IMR-90 (cell line): ENCODE results near the gene AKAP13.

ENCODE experiments used
- BHLHE40 ChIP-seq: fragments of 150-350 bp; IDR thresholded peaks from 2 replicates; pipeline ENCODE4 v1.6.1; 2016; ENCODE audit warnings: mild to moderate bottlenecking, low read depth, low read length
- CEBPB ChIP-seq: IDR thresholded peaks from 2 replicates; pipeline ENCODE4 v1.6.1; 2012; ENCODE audit warnings: low read depth, low read length, improper control_type of control experiment
- FOS ChIP-seq: fragments of 150-350 bp; IDR thresholded peaks from 2 replicates; pipeline ENCODE4 v1.6.1; 2016; ENCODE audit warnings: low read depth, low read length
- MAZ ChIP-seq: IDR thresholded peaks from 2 replicates; pipeline ENCODE4 v1.6.1; 2012; ENCODE audit warnings: low read depth, mild to moderate bottlenecking, low read length, improper control_type of control experiment, moderate library complexity, borderline replicate concordance
- MXI1 ChIP-seq: IDR thresholded peaks from 2 replicates; pipeline ENCODE4 v1.6.1; 2012; ENCODE audit warnings: low read depth, mild to moderate bottlenecking, low read length, moderate library complexity, borderline replicate concordance
- POLR2A ChIP-seq: IDR thresholded peaks from 2 replicates; pipeline ENCODE4 v1.6.1; 2012; ENCODE audit warnings: mild to moderate bottlenecking, low read depth, low read length
- RFX5 ChIP-seq: IDR thresholded peaks from 2 replicates; pipeline ENCODE4 v1.8.0; 2012; ENCODE audit warnings: low read depth, mild to moderate bottlenecking, low read length, moderate library complexity
- TF ChIP-seq, protein P1 (sequence below): conservative IDR thresholded peaks from 2 replicates; pipeline ENCODE4 v1.5.1; 2012; ENCODE audit warnings: mild to moderate bottlenecking, low read depth, low read length, improper control_type of control experiment
- TF ChIP-seq, protein P2 (sequence below): fragments of 150-350 bp; IDR thresholded peaks from 2 replicates; pipeline ENCODE4 v1.6.1; 2016; ENCODE audit warnings: low read depth, mild to moderate bottlenecking, low read length, moderate library complexity, borderline replicate concordance

DNA sequence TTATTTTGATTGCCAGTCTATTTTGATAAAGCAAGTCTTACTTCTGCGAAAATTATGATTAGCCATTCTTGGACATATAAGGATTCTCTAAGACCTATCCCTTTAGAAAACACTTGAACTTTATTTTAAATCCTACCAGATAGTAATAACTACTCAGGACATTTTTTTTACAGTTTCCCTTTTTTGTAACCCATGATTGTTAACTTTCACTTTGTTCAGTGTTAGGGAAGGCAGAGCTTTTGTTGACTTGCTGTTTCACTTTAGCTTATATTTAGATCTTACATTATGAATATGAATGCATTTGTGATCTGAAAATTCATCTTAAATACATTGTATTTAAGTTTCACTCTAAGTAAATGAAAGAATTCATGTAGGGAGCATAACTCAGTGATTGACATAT is 167.0 kb downstream of the AKAP13 start:
- no peak for TF ChIP-seq FOS
- TF ChIP-seq, protein P1, sequence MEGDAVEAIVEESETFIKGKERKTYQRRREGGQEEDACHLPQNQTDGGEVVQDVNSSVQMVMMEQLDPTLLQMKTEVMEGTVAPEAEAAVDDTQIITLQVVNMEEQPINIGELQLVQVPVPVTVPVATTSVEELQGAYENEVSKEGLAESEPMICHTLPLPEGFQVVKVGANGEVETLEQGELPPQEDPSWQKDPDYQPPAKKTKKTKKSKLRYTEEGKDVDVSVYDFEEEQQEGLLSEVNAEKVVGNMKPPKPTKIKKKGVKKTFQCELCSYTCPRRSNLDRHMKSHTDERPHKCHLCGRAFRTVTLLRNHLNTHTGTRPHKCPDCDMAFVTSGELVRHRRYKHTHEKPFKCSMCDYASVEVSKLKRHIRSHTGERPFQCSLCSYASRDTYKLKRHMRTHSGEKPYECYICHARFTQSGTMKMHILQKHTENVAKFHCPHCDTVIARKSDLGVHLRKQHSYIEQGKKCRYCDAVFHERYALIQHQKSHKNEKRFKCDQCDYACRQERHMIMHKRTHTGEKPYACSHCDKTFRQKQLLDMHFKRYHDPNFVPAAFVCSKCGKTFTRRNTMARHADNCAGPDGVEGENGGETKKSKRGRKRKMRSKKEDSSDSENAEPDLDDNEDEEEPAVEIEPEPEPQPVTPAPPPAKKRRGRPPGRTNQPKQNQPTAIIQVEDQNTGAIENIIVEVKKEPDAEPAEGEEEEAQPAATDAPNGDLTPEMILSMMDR: no peak
- no peak for TF ChIP-seq CEBPB
- TF ChIP-seq POLR2A: no peak
- no peak for TF ChIP-seq MAZ
- TF ChIP-seq RFX5: no peak
- TF ChIP-seq MXI1: no peak
- TF ChIP-seq BHLHE40: no peak
- TF ChIP-seq, protein P2, sequence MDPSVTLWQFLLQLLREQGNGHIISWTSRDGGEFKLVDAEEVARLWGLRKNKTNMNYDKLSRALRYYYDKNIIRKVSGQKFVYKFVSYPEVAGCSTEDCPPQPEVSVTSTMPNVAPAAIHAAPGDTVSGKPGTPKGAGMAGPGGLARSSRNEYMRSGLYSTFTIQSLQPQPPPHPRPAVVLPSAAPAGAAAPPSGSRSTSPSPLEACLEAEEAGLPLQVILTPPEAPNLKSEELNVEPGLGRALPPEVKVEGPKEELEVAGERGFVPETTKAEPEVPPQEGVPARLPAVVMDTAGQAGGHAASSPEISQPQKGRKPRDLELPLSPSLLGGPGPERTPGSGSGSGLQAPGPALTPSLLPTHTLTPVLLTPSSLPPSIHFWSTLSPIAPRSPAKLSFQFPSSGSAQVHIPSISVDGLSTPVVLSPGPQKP: no peak
